HepG2 (cell line): ENCODE results near the gene CHDH. TPM values are rescaled to one million over a fixed set of nuclear protein-coding genes. Genes with fewer than 3 reads are reported as not detected.

ENCODE experiments used
- CBX1 ChIP-seq: IDR thresholded peaks from one replicate; pipeline ENCODE4 v1.6.1; 2016; ENCODE audit warnings: antibody characterized with exemption, low read depth
- E2F5 ChIP-seq: sonication (generic); formaldehyde crosslinking; conservative IDR thresholded peaks from 2 replicates; pipeline ENCODE4 v1.4.0; 2020; ENCODE audit warnings: missing genetic modification reagents
- HDAC6 ChIP-seq: fragments of 200-600 bp; sonication (generic); IDR thresholded peaks from 2 replicates; pipeline ENCODE4 v1.7.0; 2017; ENCODE audit warnings: mild to moderate bottlenecking, antibody characterized with exemption, low read length, low read depth
- MAF1 ChIP-seq: sonication (generic); formaldehyde crosslinking; IDR thresholded peaks from 2 replicates; pipeline ENCODE4 v1.5.0; 2020; ENCODE audit warnings: missing genetic modification reagents, borderline replicate concordance
- NFATC3 ChIP-seq: sonication (generic); formaldehyde crosslinking; IDR thresholded peaks from 2 replicates; pipeline ENCODE4 v1.5.1; 2020; ENCODE audit warnings: mild to moderate bottlenecking, missing genetic modification reagents
- NR0B2 ChIP-seq: sonication (generic); formaldehyde crosslinking; IDR thresholded peaks from 2 replicates; pipeline ENCODE4 v1.4.0; 2020; ENCODE audit warnings: mild to moderate bottlenecking, missing genetic modification reagents
- RAD21 ChIP-seq: fragments of 450-650 bp; formaldehyde crosslinking; IDR thresholded peaks from 2 replicates; pipeline ENCODE4 v1.5.0; 2020; ENCODE audit warnings: mild to moderate bottlenecking
- RERE ChIP-seq: IDR thresholded peaks from 2 replicates; pipeline ENCODE4 v1.6.1; 2016; ENCODE audit warnings: low read depth, missing genetic modification reagents, missing compliant biosample characterization
- TRIM24 ChIP-seq: sonication (generic); formaldehyde crosslinking; IDR thresholded peaks from 2 replicates; pipeline ENCODE4 v1.8.0; 2022; ENCODE audit warnings: mild to moderate bottlenecking, missing genetic modification reagents
- ZBTB2 ChIP-seq: sonication (generic); formaldehyde crosslinking; IDR thresholded peaks from 2 replicates; pipeline ENCODE4 v1.8.0; 2022; ENCODE audit warnings: low read depth, missing genetic modification reagents
- ZFP36L2 ChIP-seq: sonication (generic); formaldehyde crosslinking; IDR thresholded peaks from 2 replicates; pipeline ENCODE4 v1.4.0; 2020; ENCODE audit warnings: missing genetic modification reagents
- ZNF331 ChIP-seq: sonication (generic); formaldehyde crosslinking; IDR thresholded peaks from 2 replicates; pipeline ENCODE4 v1.4.0; 2020; ENCODE audit warnings: missing genetic modification reagents
- ZNF430 ChIP-seq: sonication (generic); formaldehyde crosslinking; IDR thresholded peaks from 2 replicates; pipeline ENCODE4 v1.9.0; 2021; ENCODE audit warnings: mild to moderate bottlenecking, missing genetic modification reagents
- ZNF589 ChIP-seq: sonication (generic); formaldehyde crosslinking; conservative IDR thresholded peaks from 2 replicates; pipeline ENCODE4 v1.8.0; 2022; ENCODE audit warnings: mild to moderate bottlenecking, moderate library complexity, missing genetic modification reagents
- ZNF704 ChIP-seq: sonication (generic); formaldehyde crosslinking; IDR thresholded peaks from 2 replicates; pipeline ENCODE4 v1.8.1; 2023; ENCODE audit warnings: mild to moderate bottlenecking, inconsistent platforms, moderate library complexity, missing genetic modification reagents, borderline replicate concordance
- ZNF790 ChIP-seq: sonication (generic); formaldehyde crosslinking; IDR thresholded peaks from 2 replicates; pipeline ENCODE4 v1.8.0; 2022; ENCODE audit warnings: missing genetic modification reagents, mild to moderate bottlenecking, borderline replicate concordance
- ZSCAN29 ChIP-seq: sonication (generic); formaldehyde crosslinking; conservative IDR thresholded peaks from 2 replicates; pipeline ENCODE4 v1.4.0; 2020; ENCODE audit warnings: mild to moderate bottlenecking, missing genetic modification reagents
- polyA plus RNA-seq, 8 experiments: library from polyadenylated mRNA; depleted of rRNA in 3 of 8; stranded (reverse) in 7 of 8; unstranded in 1 of 8; fragments of >200 nt; fragmentation: Illumina TruSeq in 4 of 8; extraction: Trizol in 4 of 8; gene quantifications; 2 replicates each; pipeline versions ENCODE4 v1.2.1 to v1.2.3, GENCODE V29; 2011 to 2016; ENCODE audit warnings: low read depth in 4 of 8, missing spikeins in 1 of 8, mixed read lengths in 1 of 8; ENCODE audit not compliant: insufficient read depth in 1 of 8
- total RNA-seq, 5 experiments: library from RNA; depleted of rRNA; stranded (reverse); fragments of >200 nt; fragmentation: Illumina TruSeq; extraction: Trizol; gene quantifications; 2 replicates each; pipeline ENCODE4 v1.2.3, GENCODE V29; 2016; ENCODE audit warnings: low read depth in 1 of 5

CHDH gene
- total and polyA plus RNA-seq, 2 of the 13 experiments (the other 11 are each of a cell fraction or from before 2014, with no cell fraction given): 28.1 to 48.9 TPM

GRCh38 chr3:53846134-53846850 lies at the start of gene CHDH, which contains the start of gene IL17RB (continued):
- no peak; the same call in 1 of the 2 replicates for TF ChIP-seq ZNF704 (CRISPR knock-in tag)
- TF ChIP-seq ZNF589: peak; percentile 91
- TF ChIP-seq NFATC3 (CRISPR knock-in tag): peak; percentile 36; the same call in 1 of the 2 replicates
- TF ChIP-seq RAD21 (CRISPR knock-in tag): peak; percentile 58
- TF ChIP-seq NR0B2 (CRISPR knock-in tag): peak; percentile 73; the same call in 1 of the 2 replicates
- no peak for TF ChIP-seq TRIM24 (CRISPR knock-in tag)
- peak; percentile 94 for TF ChIP-seq E2F5 (CRISPR knock-in tag)
- TF ChIP-seq ZNF430 (CRISPR knock-in tag): peak; percentile 88
- peak; percentile 80; the same call in 1 of the 2 replicates for TF ChIP-seq ZNF790 (CRISPR knock-in tag)
- TF ChIP-seq ZSCAN29 (CRISPR knock-in tag): no peak
- TF ChIP-seq MAF1 (CRISPR knock-in tag): peak; percentile 49; the same call in 1 of the 2 replicates
- peak; percentile 85 for TF ChIP-seq ZNF331 (CRISPR knock-in tag)
- no peak for TF ChIP-seq RERE (CRISPR knock-in tag)
- TF ChIP-seq HDAC6: no peak
- TF ChIP-seq ZFP36L2 (CRISPR knock-in tag): peak; percentile 69; the same call in 1 of the 2 replicates
- TF ChIP-seq CBX1: peak; percentile 82
- TF ChIP-seq ZBTB2 (CRISPR knock-in tag): peak; percentile 66; the same call in 1 of the 2 replicates
